Neural cell (in vitro differentiated cells): Measurements from ENCODE around the gene NKD2.

Experiments used
- CTCF ChIP-seq: fragments of 450-650 bp; IDR thresholded peaks from 2 replicates; pipeline ENCODE4 v1.5.1; 2014; ENCODE audit warnings: antibody characterized with exemption, mild to moderate bottlenecking, moderate library complexity; ENCODE audit not compliant: poor library complexity, severe bottlenecking
- EZH2 ChIP-seq: fragments of 200-600, 300-800 bp; shearing (Covaris generic), sonication (generic); IDR thresholded peaks from 2 replicates; pipeline ENCODE4 v1.6.1; 2014; ENCODE audit warnings: antibody characterized with exemption, low read length, borderline replicate concordance, mild to moderate bottlenecking; ENCODE audit not compliant: insufficient read depth, poor library complexity, severe bottlenecking
- POLR2AphosphoS5 ChIP-seq: IDR thresholded peaks from 2 replicates; pipeline ENCODE4 v1.6.1; 2012
- RAD21 ChIP-seq: fragments of 450-650 bp; conservative IDR thresholded peaks from 2 replicates; pipeline ENCODE4 v1.6.1; 2014; ENCODE audit warnings: antibody characterized with exemption, mild to moderate bottlenecking, moderate library complexity
- SMC3 ChIP-seq: fragments of 450-650 bp; conservative IDR thresholded peaks from 2 replicates; pipeline ENCODE4 v1.6.1; 2014; ENCODE audit warnings: antibody characterized with exemption, mild to moderate bottlenecking, moderate library complexity; ENCODE audit not compliant: poor library complexity

GRCh38 chr5:1085391-1085790 lies 76.8 kb downstream of the NKD2 start:
- TF ChIP-seq CTCF: no peak
- TF ChIP-seq RAD21: no peak
- TF ChIP-seq POLR2AphosphoS5: no peak
- TF ChIP-seq EZH2: no peak
- TF ChIP-seq SMC3: no peak
